Measurements from ENCODE around the gene ZNF678. TPM values are rescaled to one million over a fixed set of nuclear protein-coding genes. Genes with fewer than 3 reads are reported as not detected.

Gene ZNF678
- total and polyA plus RNA-seq, 8 donors, result 1.6 to 8.0 (median 6.0) TPM

DNA sequence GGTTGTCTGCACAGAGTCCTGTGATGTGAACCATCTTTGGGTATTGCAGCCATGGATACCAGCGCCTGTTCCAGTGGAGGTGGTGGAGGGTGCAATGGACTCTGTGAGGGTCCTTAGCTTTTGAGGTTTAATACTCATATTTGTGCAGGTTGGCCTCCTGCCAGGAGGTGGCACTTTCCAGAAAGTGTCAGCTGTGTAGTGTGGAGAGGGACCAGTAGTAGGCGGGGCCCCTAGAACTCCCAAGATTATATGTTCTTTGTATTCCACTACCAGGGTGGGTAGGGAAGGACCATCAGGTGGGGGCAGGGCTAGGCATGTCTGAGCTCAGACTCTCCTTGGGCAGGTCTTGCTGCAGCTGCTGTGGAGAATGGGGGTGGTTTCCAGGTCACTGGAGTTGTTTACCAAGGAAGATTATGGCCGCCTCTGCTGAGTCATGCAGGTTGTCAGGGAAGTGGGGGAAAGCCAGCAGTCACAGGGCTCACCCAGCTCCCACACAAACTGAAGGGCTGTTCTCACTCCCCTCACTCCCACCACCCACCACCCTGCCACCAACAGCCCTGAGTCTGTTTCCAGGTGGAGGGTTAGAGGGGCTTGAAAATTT lies 31.2 kb upstream of the ZNF678 start:
- Histone ChIP-seq H3K36me3 (no peaks in the 10 kb centered on the region), H3K27me3 (no peaks in the 10 kb centered on the region), H3K4me3 (no peak overlapping the region), H3K4me1 (no peaks in the 10 kb centered on the region), H3K9me3 (peaks cover 0 to 8% (median 2%) of the 10 kb centered on the region in 4 donors), H3K27ac (no peak overlapping the region)
- FAIRE-seq (no peak), DNase-seq (no peak), ATAC-seq (no peak)
- TF ChIP-seq, protein P1, sequence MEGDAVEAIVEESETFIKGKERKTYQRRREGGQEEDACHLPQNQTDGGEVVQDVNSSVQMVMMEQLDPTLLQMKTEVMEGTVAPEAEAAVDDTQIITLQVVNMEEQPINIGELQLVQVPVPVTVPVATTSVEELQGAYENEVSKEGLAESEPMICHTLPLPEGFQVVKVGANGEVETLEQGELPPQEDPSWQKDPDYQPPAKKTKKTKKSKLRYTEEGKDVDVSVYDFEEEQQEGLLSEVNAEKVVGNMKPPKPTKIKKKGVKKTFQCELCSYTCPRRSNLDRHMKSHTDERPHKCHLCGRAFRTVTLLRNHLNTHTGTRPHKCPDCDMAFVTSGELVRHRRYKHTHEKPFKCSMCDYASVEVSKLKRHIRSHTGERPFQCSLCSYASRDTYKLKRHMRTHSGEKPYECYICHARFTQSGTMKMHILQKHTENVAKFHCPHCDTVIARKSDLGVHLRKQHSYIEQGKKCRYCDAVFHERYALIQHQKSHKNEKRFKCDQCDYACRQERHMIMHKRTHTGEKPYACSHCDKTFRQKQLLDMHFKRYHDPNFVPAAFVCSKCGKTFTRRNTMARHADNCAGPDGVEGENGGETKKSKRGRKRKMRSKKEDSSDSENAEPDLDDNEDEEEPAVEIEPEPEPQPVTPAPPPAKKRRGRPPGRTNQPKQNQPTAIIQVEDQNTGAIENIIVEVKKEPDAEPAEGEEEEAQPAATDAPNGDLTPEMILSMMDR (IDR thresholded peaks at IDR 0.05), result no peak
- WGBS, 2 donors, result 95 to 100% methylated on average over 3 of the region's 3 CpGs
- intact Hi-C loops (cut with DNase I), result no loop called here

DNA sequence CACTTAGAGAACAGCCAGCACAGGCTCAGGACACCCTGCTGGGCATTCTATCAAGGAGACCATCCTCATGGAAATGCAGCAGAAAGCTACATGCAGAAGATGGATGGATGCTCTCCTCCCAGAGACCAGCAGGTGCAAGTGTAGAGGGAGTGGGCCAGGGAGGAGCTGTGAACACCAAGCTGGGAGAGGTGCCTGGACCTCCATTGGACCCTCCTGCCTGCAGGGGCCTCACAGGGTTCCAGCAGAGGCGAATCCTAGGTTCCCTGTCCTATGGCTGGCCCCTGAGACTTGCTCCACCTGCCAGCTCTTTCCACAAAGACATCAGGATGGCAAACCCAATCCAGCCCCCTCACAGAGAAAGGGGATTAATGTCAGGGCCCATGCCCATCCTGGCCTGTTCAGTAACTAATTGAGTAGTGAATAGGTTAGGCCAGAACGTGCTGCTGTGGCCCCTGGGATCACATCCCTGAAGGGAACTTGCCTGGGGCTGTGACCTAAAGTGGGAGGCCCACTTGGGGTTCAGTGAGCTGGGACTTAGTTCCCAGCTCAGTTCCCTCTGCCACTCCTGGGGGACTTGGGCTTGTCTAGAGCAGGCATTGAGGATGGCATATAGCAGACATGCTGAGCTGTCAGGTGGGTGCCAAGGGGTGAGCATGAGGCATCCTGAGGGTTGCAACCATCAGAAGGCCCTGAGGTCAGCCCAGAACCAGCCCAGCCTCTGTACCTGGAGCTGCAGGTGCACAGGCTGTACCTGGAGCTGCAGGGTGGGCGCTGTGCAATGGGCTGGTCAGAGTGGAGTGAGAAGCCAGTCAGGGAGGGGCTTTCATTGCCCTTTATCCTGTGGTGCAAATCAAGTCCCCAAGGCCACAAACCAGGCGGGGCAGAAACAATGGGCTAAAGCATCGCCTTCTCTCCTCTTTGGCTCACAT lies 22.9 kb upstream of the ZNF678 start:
- WGBS, 2 donors, result 96% methylated on average over 5 of the region's 5 CpGs
- FAIRE-seq, result no peak
- no peak for DNase-seq

DNA sequence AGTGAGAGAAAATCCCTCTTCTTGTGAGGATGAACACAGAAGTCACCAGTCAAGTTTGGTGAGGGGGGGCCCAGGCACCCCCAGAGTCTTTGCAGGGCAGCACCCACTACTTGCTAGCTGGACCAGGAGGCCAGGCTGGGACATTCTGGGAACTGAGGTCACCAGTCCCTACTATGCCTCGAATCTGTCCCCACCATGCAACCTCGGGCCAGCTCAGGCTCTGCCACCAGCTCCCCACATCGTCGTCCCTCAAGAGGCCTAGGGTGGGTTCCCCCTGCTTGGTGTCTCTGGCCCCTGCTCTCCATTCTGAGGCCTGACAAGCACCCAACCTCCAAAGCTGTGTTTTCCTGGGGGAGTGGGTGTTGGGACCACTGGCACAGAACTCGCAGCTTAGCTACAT lies 22.2 kb upstream of the ZNF678 start:
- no peaks in the 10 kb centered on the region for H3K36me3 ChIP-seq
- TF ChIP-seq, protein P1 (IDR thresholded peaks at IDR 0.05), result no peak
- H3K4me3 ChIP-seq, result no peak overlapping the region
- H3K9me3 ChIP-seq, result no peaks in the 10 kb centered on the region
- FAIRE-seq (no peak), ATAC-seq (no peak), DNase-seq (no peak)
- intact Hi-C loops (cut with DNase I), result no loop called here
- WGBS, 2 donors, result 97 to 100% methylated on average over 5 of the region's 5 CpGs
- H3K4me1 ChIP-seq, result peaks cover 0 to 5% (median 0%) of the 10 kb centered on the region in 3 donors
- no peak overlapping the region for H3K27ac ChIP-seq
- no peaks in the 10 kb centered on the region for H3K27me3 ChIP-seq

More for the DNA sequence above, 22.9 kb upstream of the ZNF678 start:
- no peak for ATAC-seq
- TF ChIP-seq, protein P1 (IDR thresholded peaks at IDR 0.05), result no peak
- no peaks in the 10 kb centered on the region for H3K9me3 ChIP-seq
- H3K27ac ChIP-seq, result no peak overlapping the region
- intact Hi-C loops (cut with DNase I), result no loop called here
- no peaks in the 10 kb centered on the region for H3K36me3 ChIP-seq
- H3K4me3 ChIP-seq, result no peak overlapping the region
- H3K27me3 ChIP-seq, result no peaks in the 10 kb centered on the region
- H3K4me1 ChIP-seq, result peaks cover 0 to 5% (median 0%) of the 10 kb centered on the region in 3 donors

DNA sequence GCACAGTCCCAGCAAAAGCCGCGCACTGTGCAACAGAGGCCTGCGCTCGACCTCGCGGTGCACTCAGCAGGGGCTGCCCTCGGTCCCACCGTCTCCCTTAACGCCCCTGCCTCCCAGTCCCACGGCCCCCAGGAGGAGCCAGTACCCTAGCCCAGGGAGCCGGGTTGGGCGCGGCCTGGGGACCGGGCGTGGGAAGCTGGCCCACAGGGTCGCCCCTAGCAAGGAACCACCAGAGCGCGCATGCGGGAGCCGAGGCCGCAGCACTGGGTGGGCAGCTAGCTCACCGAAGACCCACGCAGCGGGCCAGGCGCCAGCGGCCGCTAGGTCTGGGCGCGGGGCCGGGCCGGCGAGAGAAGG lies 21.6 kb upstream of the ZNF678 start:
- H3K4me1 ChIP-seq, result peaks cover 0 to 5% (median 0%) of the 10 kb centered on the region in 3 donors
- TF ChIP-seq, protein P1 (IDR thresholded peaks at IDR 0.05), result no peak
- H3K27ac ChIP-seq, result peak overlapping the region in 3 of 4 donors; percentile 56 to 77 (median 68)
- H3K4me3 ChIP-seq, result peak overlapping the region; percentile 57 to 81 (median 70)
- FAIRE-seq, result no peak
- H3K9me3 ChIP-seq, result no peaks in the 10 kb centered on the region
- no peaks in the 10 kb centered on the region for H3K36me3 ChIP-seq
- intact Hi-C loops (cut with DNase I), result no loop called here
- peak in 2 of 6 donors; percentile 34 to 85 for DNase-seq
- WGBS, 2 donors, result 13 to 19% methylated on average over 32 of the region's 32 CpGs
- ATAC-seq, result peak; percentile 15 to 25 (median 20)
- H3K27me3 ChIP-seq, result no peaks in the 10 kb centered on the region
